WTC11 (cell line): ENCODE results near the gene FCN1. TPM values are rescaled to one million over a fixed set of nuclear protein-coding genes. Genes with fewer than 3 reads are reported as not detected.

Source experiments
- ATAC-seq: fragments of 200-7000 bp; cut with Tn5 transposase; 2 replicates; pipeline ENCODE4 v1.10.0; 2021; ENCODE audit warnings: mild to moderate bottlenecking, moderate library complexity
- CTCF ChIA-PET: fragments of 300-600 bp; sonication (Branson Sonifier 250); formaldehyde crosslinking; loops from one replicate; lab custom pipeline; 2021; ENCODE audit warnings: antibody characterized with exemption; lab: Charles Lee
- POLR2A ChIA-PET: fragments of 350-600 bp; sonication (Branson Sonifier 250); formaldehyde crosslinking; loops from one replicate; lab custom pipeline; 2021; ENCODE audit warnings: antibody characterized with exemption; lab: Charles Lee
- DNase-seq: peaks from one replicate; pipeline ENCODE4 v3.0.0; 2021; ENCODE audit warnings: low spot score
- H3K27ac Mint-ChIP-seq: 2 replicates; pipeline ENCODE4 v1.8.0; 2021; ENCODE audit warnings: mixed read lengths
- H3K27me3 Mint-ChIP-seq: 2 replicates; pipeline ENCODE4 v1.8.0; 2021; ENCODE audit warnings: low read depth, mild to moderate bottlenecking, moderate library complexity, mixed read lengths
- H3K36me3 Mint-ChIP-seq: 2 replicates; pipeline ENCODE4 v1.8.0; 2021; ENCODE audit warnings: mixed read lengths
- H3K4me1 Mint-ChIP-seq: 2 replicates; pipeline ENCODE4 v1.8.0; 2022; ENCODE audit warnings: mixed read lengths
- H3K4me3 Mint-ChIP-seq: 2 replicates; pipeline ENCODE4 v1.8.0; 2021; ENCODE audit warnings: mild to moderate bottlenecking, moderate library complexity, mixed read lengths
- H3K9me3 Mint-ChIP-seq: 2 replicates; pipeline ENCODE4 v1.8.0; 2021; ENCODE audit warnings: mixed read lengths
- AFF4 ChIP-seq: sonication (generic); formaldehyde crosslinking; IDR thresholded peaks from 2 replicates; pipeline ENCODE4 v1.8.1; 2023; ENCODE audit warnings: mild to moderate bottlenecking, missing genetic modification reagents, borderline replicate concordance
- ESRRA ChIP-seq: sonication (generic); formaldehyde crosslinking; IDR thresholded peaks from 2 replicates; pipeline ENCODE4 v1.8.1; 2022; ENCODE audit warnings: mild to moderate bottlenecking, missing genetic modification reagents, borderline replicate concordance
- GTF2I ChIP-seq: fragments of 250-450 bp; sonication (Bioruptor Pico); conservative IDR thresholded peaks from 2 replicates; pipeline ENCODE4 v1.4.0; 2021; ENCODE audit warnings: mild to moderate bottlenecking
- KAT7 ChIP-seq: sonication (generic); formaldehyde crosslinking; IDR thresholded peaks from 2 replicates; pipeline ENCODE4 v1.8.1; 2023; ENCODE audit warnings: missing genetic modification reagents, mild to moderate bottlenecking, borderline replicate concordance
- NFE2L1 ChIP-seq: sonication (generic); formaldehyde crosslinking; IDR thresholded peaks from 2 replicates; pipeline ENCODE4 v1.8.1; 2023; ENCODE audit warnings: missing genetic modification reagents
- OVOL2 ChIP-seq: fragments of 250-450 bp; sonication (Bioruptor Pico); IDR thresholded peaks from 2 replicates; pipeline ENCODE4 v1.9.0; 2021; ENCODE audit warnings: mild to moderate bottlenecking, borderline replicate concordance
- TP53 ChIP-seq: sonication (generic); formaldehyde crosslinking; IDR thresholded peaks from 2 replicates; pipeline ENCODE4 v1.8.1; 2023; ENCODE audit warnings: mild to moderate bottlenecking, missing genetic modification reagents
- ZBTB43 ChIP-seq: sonication (generic); formaldehyde crosslinking; IDR thresholded peaks from 2 replicates; pipeline ENCODE4 v1.8.1; 2023; ENCODE audit warnings: mild to moderate bottlenecking, missing genetic modification reagents
- ZNF416 ChIP-seq: fragments of 250-450 bp; sonication (Bioruptor Pico); IDR thresholded peaks from 2 replicates; pipeline ENCODE4 v1.9.0; 2021; ENCODE audit warnings: mild to moderate bottlenecking, inconsistent platforms
- ZNF512 ChIP-seq: sonication (generic); formaldehyde crosslinking; IDR thresholded peaks from 2 replicates; pipeline ENCODE4 v1.8.1; 2022; ENCODE audit warnings: missing genetic modification reagents, borderline replicate concordance
- total RNA-seq: library from RNA; stranded (reverse); gene quantifications from 3 replicates; pipeline ENCODE4 v1.2.3, GENCODE V29; 2021
- TF ChIP-seq, protein P1 (sequence below): sonication (generic); formaldehyde crosslinking; IDR thresholded peaks from 2 replicates; pipeline ENCODE4 v1.8.0; 2023; ENCODE audit warnings: missing genetic modification reagents, mild to moderate bottlenecking, borderline replicate concordance
- TF ChIP-seq, protein P2 (sequence below): sonication (generic); formaldehyde crosslinking; IDR thresholded peaks from 2 replicates; pipeline ENCODE4 v1.8.1; 2022; ENCODE audit warnings: low read depth, mild to moderate bottlenecking, moderate library complexity, missing genetic modification reagents, borderline replicate concordance
- TF ChIP-seq, protein P3 (sequence below): fragments of 250-450 bp; sonication (Bioruptor Pico); IDR thresholded peaks from 2 replicates; pipeline ENCODE4 v1.8.0; 2021; ENCODE audit warnings: mild to moderate bottlenecking

The FCN1 gene
- total RNA-seq, 1 experiment from 2014 or later: not detected

DNA sequence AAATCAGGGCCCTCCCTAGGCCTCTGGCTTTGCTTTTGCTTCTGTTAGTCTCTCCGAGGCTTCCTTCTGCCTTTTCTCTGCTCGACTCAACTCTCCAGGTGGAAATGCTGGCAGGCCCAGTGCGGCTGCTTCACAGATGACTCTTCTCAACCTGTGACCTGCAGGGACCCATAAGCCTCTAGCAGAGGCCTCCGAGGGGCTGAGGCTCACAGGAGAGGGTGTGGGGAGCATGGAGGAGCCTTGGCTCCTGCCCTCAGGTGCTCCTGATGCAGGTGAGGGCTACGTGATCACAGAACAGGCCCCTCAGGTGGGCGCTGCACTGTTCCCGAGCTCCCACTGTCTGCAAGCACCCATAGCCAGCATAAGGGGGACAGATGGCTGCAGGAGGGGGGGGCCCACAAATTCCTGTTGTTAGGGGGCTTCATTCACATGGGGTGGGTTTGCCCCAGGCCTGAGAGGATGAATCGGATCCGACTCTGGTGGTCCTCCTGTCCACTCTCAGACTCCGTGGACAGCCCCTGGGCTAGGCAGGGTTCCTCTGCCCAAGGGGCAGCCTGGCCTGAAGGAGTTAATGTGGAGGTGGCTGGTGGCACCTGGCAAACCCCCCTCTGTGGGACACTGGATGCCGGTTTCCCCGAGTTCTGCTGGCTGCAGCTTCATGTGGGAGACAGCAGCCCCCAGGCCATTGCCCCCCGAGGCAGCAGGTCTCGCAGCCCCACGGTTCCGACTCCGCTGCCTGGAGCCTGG lies 48.0 kb downstream of the FCN1 start:
- no peak overlapping the region for H3K4me3 Mint-ChIP-seq
- ATAC-seq (no peak), DNase-seq (no peak)
- POLR2A ChIA-PET: no interaction called here
- no peak overlapping the region for H3K27ac Mint-ChIP-seq
- TF ChIP-seq KAT7 (no peak), ZNF512 (CRISPR knock-in tag) (no peak), ZBTB43 (CRISPR knock-in tag) (no peak), OVOL2 (CRISPR knock-in tag) (no peak), AFF4 (CRISPR knock-in tag) (no peak), ZNF416 (CRISPR knock-in tag) (no peak), GTF2I (CRISPR knock-in tag) (no peak), ESRRA (CRISPR knock-in tag) (no peak), TP53 (CRISPR knock-in tag) (no peak), NFE2L1 (CRISPR knock-in tag) (no peak)
- TF ChIP-seq, protein P1, sequence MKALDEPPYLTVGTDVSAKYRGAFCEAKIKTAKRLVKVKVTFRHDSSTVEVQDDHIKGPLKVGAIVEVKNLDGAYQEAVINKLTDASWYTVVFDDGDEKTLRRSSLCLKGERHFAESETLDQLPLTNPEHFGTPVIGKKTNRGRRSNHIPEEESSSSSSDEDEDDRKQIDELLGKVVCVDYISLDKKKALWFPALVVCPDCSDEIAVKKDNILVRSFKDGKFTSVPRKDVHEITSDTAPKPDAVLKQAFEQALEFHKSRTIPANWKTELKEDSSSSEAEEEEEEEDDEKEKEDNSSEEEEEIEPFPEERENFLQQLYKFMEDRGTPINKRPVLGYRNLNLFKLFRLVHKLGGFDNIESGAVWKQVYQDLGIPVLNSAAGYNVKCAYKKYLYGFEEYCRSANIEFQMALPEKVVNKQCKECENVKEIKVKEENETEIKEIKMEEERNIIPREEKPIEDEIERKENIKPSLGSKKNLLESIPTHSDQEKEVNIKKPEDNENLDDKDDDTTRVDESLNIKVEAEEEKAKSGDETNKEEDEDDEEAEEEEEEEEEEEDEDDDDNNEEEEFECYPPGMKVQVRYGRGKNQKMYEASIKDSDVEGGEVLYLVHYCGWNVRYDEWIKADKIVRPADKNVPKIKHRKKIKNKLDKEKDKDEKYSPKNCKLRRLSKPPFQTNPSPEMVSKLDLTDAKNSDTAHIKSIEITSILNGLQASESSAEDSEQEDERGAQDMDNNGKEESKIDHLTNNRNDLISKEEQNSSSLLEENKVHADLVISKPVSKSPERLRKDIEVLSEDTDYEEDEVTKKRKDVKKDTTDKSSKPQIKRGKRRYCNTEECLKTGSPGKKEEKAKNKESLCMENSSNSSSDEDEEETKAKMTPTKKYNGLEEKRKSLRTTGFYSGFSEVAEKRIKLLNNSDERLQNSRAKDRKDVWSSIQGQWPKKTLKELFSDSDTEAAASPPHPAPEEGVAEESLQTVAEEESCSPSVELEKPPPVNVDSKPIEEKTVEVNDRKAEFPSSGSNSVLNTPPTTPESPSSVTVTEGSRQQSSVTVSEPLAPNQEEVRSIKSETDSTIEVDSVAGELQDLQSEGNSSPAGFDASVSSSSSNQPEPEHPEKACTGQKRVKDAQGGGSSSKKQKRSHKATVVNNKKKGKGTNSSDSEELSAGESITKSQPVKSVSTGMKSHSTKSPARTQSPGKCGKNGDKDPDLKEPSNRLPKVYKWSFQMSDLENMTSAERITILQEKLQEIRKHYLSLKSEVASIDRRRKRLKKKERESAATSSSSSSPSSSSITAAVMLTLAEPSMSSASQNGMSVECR (CRISPR knock-in tag): no peak
- TF ChIP-seq, protein P2, sequence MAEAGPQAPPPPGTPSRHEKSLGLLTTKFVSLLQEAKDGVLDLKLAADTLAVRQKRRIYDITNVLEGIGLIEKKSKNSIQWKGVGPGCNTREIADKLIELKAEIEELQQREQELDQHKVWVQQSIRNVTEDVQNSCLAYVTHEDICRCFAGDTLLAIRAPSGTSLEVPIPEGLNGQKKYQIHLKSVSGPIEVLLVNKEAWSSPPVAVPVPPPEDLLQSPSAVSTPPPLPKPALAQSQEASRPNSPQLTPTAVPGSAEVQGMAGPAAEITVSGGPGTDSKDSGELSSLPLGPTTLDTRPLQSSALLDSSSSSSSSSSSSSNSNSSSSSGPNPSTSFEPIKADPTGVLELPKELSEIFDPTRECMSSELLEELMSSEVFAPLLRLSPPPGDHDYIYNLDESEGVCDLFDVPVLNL (CRISPR knock-in tag): no peak
- TF ChIP-seq, protein P3, sequence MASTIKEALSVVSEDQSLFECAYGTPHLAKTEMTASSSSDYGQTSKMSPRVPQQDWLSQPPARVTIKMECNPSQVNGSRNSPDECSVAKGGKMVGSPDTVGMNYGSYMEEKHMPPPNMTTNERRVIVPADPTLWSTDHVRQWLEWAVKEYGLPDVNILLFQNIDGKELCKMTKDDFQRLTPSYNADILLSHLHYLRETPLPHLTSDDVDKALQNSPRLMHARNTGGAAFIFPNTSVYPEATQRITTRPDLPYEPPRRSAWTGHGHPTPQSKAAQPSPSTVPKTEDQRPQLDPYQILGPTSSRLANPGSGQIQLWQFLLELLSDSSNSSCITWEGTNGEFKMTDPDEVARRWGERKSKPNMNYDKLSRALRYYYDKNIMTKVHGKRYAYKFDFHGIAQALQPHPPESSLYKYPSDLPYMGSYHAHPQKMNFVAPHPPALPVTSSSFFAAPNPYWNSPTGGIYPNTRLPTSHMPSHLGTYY: no peak
- TF ChIP-seq, all 79 proteins: peak for 0
- CTCF ChIA-PET: no interaction called here
- Mint-ChIP-seq H3K36me3 (no peaks in the 10 kb centered on the region), H3K9me3 (no peaks in the 10 kb centered on the region), H3K27me3 (no peaks in the 10 kb centered on the region), H3K4me1 (no peaks in the 10 kb centered on the region)
